Measurements from ENCODE around the gene GPR179. TPM values are rescaled to one million over a fixed set of nuclear protein-coding genes. Genes with fewer than 3 reads are reported as not detected.
"Not testable (repeated sequence)": the region's sequence is repeated elsewhere in the genome, so short reads cannot be mapped to it uniquely, and the experiment has no call there.

Gene GPR179
- total and polyA plus RNA-seq, 10 donors, result 0.03 to 0.17 (median 0.06) TPM; not detected in 5

GRCh38 chr17:38288217-38288827 is 55.4 kb downstream of the GPR179 start:
- H3K27me3 ChIP-seq (replicated peaks in 1 of 7); H3K4me1 ChIP-seq; DNase-seq; H3K27ac ChIP-seq; H3K4me3 ChIP-seq; intact Hi-C loops (cut with DNase I; ENCODE audit: low total_unique reads); H3K9me3 ChIP-seq; H3K36me3 ChIP-seq: not testable (repeated sequence)
- WGBS, 5 donors, result 73 to 83% (median 76%) methylated on average over 4 to 12 of the region's 12 CpGs
- peak in 4 of 11 experiments; percentile 14 to 41 (median 33) for TF ChIP-seq CTCF (IDR thresholded peaks at IDR 0.05 in 8 of 11, conservative IDR thresholded peaks at IDR 0.05 in 3 of 11)

- 19 to 28% (median 22%) methylated on average over 5 to 9 of the region's 11 CpGs for WGBS, 5 donors
- TF ChIP-seq POLR2AphosphoS5 (IDR thresholded peaks at IDR 0.05), result peak in 2 of 3 donors; percentile 14 to 54
- H3K4me1 ChIP-seq; H3K36me3 ChIP-seq; H3K4me3 ChIP-seq; H3K9me3 ChIP-seq; intact Hi-C loops (cut with DNase I; ENCODE audit: low total_unique reads); DNase-seq; H3K27me3 ChIP-seq (replicated peaks in 1 of 7): not testable (repeated sequence)
- peak overlapping the region in 6 of 8 donors; percentile 39 to 65 (median 50) for H3K27ac ChIP-seq
Measured at GRCh38 chr17:38286501-38287091, 57.2 kb downstream of the GPR179 start.

DNA sequence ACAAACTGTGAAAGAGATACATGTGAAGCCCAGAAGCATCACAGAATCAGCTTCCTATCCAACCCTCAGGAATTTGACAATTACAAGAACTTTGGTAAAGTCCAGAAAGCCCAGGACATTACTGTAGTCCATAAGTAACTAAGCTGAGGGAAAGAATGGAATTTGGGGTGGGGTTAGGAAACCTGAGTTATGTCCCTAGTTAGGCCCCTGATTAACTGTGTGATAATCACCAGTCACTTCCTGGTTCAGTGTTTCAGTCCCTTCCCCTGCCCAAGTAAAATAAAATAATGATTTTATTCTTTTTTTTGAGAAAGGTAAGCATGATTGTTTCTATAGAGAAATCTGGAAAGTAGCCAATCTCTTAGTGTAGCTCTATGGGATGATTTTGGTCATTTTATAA is 57.8 kb downstream of the GPR179 start:
- H3K9me3 ChIP-seq; H3K27me3 ChIP-seq (replicated peaks in 1 of 7); H3K27ac ChIP-seq; H3K4me3 ChIP-seq; H3K36me3 ChIP-seq; intact Hi-C loops (cut with DNase I; ENCODE audit: low total_unique reads); H3K4me1 ChIP-seq; DNase-seq: not testable (repeated sequence)

Other genes starting within 250 kb of the GPR179 start
- not detected for gene TBC1D3E, start 216.0 kb downstream of the GPR179 start, total RNA-seq
- gene TBC1D3E, start 216.0 kb downstream of the GPR179 start, polyA plus RNA-seq, result under 1 TPM in 1 of 3 donors, not detected in 2; 0.13 TPM
- not detected for gene TBC1D3, start 151.4 kb downstream of the GPR179 start, total RNA-seq
- not detected for gene TBC1D3, start 151.4 kb downstream of the GPR179 start, polyA plus RNA-seq
- gene MRPL45, start 46.8 kb downstream of the GPR179 start, total RNA-seq, result 10 to 100 TPM; 17.4 to 25.5 (median 19.3) TPM
- gene MRPL45, start 46.8 kb downstream of the GPR179 start, polyA plus RNA-seq, result 10 to 100 TPM; 17.8 to 25.6 (median 24.1) TPM
- 10 to 100 TPM in 5 of 7 donors, 1 to 10 TPM in 2; 8.7 to 20.2 (median 12.0) TPM for gene SOCS7, start 7.9 kb upstream of the GPR179 start, total RNA-seq
- 1 to 10 TPM; 1.2 to 4.4 (median 1.2) TPM for gene SOCS7, start 7.9 kb upstream of the GPR179 start, polyA plus RNA-seq
- gene ARHGAP23, start 84.5 kb upstream of the GPR179 start, total RNA-seq, result 100 to 1,000 TPM in 4 of 7 donors, 10 to 100 TPM in 3; 60.5 to 250 (median 109) TPM
- gene ARHGAP23, start 84.5 kb upstream of the GPR179 start, polyA plus RNA-seq, result 10 to 100 TPM in 1 of 3 donors, 1 to 10 TPM in 2; 7.5 to 35.4 (median 9.0) TPM